Medulla oblongata (tissue), 1 donor: ENCODE measurements around the gene LDLRAD4.

Experiments used
- DNase-seq: peaks from one replicate; pipeline ENCODE4 v3.0.0-alpha.2; 2015; ENCODE audit errors: extremely low spot score

The LDLRAD4 gene

DNA sequence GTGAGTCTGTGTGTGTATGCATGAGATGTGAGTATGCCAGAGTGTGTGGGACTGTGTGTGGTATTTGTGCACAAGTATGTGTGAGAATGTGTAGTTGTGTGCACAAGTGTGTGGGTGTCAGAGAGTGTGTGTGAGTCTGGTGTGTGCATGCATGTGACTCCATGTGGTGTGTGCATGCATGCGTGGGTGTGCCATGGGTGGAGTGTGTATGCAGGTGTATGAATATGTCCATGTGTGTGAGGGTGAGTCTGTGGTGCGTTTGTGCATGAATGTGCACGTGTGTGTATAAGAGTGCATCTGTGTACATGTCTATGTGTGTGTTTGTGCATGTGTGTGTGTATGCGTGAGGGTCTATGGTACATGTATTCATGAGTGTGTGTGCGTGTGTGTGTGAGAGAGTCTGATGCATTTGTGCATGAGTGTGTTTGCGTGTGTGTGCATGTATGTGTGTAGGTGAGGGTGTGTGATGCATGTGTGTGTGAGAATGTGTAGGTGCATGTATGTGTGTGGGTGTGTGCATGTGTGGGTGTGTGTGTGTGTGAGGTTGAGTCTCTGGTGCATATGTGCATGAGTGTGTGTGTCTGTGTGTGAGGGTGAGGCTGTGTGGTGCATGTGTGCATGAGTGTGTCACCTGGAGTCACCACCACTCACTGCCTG, 226.8 kb downstream of the LDLRAD4 start:
- DNase-seq: no peak

GRCh38 chr18:13446024-13446423, 227.5 kb downstream of the LDLRAD4 start:
- DNase-seq: no peak

DNA sequence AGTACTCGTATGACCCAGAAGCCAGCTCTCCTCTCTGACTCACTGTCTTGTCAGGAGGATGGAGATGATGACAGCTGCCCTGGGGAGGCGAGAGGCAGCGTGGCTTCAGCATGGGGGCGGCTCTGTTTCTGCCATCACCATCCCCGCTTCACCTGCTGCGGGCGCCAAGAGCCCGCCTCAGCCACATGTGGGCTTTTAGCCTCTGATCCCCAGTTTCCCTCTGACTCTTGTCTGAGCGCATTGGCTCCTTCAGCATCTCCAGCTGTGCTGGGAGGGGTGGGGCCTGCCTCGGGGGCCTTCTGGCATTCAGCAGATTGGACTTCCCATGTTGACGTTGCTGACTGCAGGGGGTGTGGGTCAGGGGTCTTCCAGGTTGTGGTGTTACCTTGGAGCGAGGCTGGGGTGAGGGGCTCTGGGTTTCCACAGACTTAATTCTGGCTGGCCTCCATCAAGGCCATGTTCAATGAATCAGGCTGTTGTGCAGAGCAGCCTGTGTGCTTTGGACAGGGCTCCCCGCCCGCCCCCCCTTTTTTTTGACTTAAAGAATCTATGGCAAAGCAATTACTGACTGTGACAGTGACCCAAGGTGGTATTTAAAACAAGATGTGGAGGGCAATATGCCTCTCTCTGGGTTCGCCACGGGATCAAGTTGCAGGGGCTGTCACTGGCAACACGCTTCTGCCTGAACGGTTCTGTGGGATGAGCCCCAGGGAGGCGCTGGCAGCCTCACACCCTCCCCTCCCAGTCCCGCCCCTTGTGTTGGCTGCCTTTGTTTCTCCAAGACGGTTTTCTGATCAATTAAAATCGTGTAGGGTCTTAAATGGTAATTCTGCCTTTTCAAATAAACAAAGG, 228.3 kb downstream of the LDLRAD4 start:
- DNase-seq: no peak

DNA sequence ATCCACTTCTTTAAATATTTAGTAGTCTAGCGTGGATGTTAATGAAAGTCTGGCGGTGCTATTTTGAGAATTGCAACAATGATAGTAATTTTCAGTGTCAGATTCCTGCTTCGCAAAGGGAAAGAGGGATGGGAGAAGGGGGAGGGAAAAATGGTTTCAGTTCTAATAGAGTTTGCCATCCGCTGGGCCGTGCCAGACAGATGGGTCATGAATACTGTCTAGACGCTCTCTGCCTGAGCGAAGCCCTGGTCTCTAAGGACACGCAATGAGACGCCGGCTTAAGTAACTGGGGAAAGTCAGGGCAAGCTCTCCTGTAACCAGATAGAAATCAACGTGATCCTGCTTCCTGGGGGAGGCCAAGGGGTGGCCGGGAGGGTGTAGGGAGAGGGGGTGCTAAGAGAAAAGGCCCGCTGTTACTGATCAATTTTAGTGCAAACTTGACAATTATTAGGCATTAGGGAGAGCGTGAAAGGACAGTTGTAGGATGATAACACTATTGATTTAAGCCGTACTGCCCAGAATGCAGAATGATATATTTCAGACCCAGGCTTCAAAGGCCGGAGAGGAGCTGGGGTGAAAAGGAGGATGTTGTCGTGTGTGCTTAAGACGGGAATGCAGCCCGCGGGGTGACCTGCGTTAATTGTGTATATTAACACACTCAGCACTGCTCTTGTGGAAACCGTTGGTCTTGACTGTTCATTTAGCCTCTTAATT, 229.2 kb downstream of the LDLRAD4 start:
- peak; percentile 74 for DNase-seq

GRCh38 chr18:13448335-13448795, 229.8 kb downstream of the LDLRAD4 start:
- DNase-seq: no peak

- DNase-seq: no peak
These were observed 231.1 kb downstream of the LDLRAD4 start for GRCh38 chr18:13449651-13450050.

GRCh38 chr18:13450289-13451212, 232.0 kb downstream of the LDLRAD4 start:
- no peak for DNase-seq

DNA sequence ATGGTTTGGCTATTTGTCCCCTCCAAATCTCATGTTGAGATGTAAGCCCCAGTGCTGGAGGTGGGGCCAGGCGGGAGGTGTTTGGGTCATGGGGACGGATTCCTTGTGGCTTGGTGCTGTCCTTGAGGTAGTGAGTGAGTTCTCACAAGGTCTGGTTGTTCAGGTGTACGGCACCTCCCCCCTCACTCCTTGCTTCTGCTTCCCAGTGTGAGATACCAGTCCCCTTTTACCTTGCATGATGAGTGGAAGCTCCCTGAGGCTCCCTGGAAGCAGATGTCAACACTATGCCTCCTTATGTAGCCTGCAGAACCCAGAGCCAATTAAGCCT, 232.6 kb downstream of the LDLRAD4 start:
- DNase-seq: no peak

DNA sequence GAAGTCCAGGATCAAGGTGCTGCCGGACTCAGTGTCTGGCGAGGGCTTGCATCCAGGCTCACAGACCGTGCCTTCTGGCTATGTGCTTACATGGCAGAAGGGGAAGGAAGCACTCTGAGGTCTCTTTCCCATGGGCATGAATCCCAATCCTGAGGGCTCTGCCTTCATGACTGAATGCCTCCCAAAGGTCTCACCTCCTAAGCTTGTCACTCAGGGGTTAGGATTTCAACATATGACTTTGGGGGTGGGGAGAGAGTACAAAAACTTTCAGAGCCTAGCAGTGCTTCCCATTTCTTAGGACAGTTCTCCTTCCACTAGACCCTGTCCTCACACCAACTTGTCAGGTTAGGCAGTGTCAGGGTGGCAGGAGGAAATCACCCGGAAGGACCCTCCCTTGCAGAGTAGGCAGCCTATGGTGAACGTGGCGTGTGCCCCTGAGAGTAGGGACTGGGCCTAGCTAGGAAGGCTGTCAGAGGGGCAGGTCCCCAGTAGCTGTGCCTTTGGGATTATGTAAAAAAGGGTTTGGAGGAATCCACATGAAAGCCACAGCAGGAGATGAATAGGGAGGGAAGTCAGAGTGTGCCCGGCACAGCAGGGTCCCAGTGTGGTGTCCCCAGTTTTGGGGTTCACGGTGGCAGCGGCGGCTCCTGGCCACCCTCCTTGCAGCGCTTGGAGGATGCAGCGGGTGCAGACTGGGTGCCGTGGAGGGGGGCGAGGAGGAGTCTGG, 233.3 kb downstream of the LDLRAD4 start:
- DNase-seq: peak; percentile 37

GRCh38 chr18:13452388-13452811, 233.8 kb downstream of the LDLRAD4 start:
- no peak for DNase-seq

DNA sequence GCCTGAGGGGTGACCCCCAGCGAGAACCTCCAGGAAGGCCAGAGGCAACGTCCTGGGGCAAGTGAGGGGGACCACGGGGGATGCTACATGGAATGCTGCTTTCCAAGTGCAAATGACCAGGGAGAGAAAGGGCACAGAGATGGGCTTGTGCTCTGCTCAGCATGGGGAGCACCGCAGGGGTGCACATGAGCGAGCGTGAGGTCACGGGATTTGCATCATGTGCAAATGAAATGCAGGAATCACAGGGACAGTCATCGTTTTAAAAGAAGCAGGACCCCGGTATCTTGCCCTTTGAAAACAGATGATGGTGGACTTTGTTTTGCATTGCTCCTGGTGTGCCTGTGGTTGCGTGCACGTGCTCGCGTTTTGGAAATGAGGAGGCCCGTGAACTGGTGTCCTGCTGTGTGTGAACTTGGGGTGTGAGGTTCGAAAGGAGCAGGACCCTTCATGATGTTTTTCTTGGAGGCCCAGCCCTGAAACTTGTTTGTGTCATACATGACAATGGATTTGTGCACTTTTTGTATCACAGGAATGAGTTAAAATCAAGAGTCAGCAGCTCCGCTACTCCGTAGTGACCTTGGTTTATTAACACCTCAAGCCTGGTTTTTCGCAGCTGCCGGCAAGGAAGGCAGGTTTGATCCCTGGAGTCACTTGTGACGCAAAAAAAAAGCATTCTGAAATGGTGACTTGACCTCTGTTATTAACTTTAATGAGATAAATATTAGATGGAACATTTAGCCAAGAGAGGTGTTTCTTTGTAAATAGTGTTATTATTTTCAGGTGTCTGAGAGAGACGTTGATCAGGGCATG, 234.5 kb downstream of the LDLRAD4 start:
- DNase-seq: no peak

DNA sequence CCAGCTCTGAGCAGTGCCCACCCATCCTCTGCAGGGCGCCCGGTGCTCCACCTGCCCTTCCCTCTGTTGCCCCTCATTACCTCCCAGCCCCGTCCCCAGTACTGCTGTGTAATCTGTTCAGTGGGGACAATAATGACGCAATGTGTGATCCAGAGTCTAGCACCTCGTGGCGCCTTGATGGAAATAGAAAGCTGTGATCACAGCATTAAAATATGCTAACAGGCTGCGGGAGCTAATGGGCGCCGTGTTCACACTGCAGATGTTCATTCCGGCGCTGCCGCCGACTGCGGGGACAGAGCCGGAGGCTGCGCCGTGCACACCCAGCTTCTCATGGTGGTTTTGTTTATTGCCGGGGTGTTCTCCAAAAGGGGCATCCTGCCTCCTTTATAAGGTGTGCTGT, 235.2 kb downstream of the LDLRAD4 start:
- DNase-seq: no peak

DNA sequence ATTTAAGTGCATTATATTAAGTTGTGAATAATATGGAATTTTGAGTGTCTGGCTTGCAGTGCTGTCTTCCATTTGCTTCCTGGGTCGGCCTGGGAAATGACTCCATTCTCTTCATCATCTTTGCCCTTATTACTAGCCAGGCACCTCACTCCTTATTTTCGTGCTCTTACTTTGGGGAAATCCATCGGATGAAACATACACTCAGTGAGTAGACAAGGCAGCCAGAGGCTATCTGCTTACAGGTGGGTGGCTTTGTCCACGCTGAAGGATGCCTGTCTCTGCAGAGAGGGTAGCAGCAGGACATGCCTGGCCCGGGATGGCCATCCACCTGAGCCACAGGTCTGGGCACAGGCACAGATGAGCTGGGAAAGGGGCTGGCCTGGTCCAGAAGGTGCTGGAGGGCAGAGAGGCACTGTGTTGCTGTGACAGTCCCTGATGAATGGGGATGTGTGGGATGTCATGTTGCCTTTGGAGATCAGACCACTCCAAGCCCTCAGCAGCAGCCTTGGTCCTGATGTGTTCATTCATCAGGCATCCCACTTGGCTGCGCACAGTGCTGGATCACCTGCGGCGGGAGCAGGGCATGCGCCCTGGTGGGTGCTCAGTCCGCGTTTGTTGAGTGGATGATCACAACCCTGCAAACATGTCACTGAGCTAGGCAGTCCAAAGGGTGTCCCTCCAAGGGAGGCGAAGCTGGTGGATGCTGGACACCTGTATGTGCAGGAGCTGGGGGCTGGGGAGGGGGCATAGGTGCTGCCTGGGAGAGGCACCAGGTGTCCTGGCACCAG, 236.0 kb downstream of the LDLRAD4 start:
- DNase-seq: no peak

DNA sequence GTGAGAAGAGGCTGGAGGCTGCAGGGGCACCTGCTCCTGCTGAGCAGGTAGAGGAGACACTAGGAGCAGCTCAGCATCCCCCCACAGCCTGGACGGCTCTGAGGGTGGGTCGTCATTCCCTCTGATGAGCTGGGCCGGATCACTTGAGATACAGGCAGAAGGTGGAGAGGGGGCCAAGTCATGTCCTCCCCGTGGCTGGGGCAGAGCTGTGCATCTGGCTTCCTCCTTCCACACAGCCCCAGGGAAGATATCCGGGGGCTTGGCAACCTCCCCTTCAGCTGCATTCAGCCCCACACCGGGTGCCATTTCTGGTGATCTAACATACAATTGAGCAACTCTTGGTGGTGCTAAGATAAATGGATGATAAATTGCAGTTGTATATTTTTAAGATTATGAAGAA, 236.9 kb downstream of the LDLRAD4 start:
- no peak for DNase-seq

GRCh38 chr18:13455960-13456481, 237.5 kb downstream of the LDLRAD4 start:
- no peak for DNase-seq

GRCh38 chr18:13456736-13457271, 238.2 kb downstream of the LDLRAD4 start:
- DNase-seq: no peak

- DNase-seq: no peak
These were observed 238.8 kb downstream of the LDLRAD4 start for GRCh38 chr18:13457327-13457726.

DNA sequence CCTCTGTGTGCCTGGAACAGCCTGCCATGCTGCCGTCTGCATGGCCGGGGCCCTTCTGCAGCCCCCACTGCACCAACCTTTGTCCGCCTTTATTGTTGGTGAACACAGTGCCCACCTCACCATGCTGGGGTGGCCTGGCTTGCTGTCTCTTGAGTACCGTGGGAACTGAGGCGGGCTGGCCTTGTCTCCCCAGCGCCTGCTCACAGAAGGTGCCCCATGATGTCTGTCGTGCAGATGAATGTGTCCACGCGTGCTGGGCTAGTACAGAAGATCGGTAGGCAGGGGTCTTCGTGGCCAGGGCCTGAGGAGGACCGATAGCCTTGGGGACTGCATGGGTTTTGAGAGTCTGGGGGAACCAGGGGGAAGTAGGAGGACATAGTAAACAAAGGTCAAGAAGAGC, 242.4 kb downstream of the LDLRAD4 start:
- no peak for DNase-seq

DNA sequence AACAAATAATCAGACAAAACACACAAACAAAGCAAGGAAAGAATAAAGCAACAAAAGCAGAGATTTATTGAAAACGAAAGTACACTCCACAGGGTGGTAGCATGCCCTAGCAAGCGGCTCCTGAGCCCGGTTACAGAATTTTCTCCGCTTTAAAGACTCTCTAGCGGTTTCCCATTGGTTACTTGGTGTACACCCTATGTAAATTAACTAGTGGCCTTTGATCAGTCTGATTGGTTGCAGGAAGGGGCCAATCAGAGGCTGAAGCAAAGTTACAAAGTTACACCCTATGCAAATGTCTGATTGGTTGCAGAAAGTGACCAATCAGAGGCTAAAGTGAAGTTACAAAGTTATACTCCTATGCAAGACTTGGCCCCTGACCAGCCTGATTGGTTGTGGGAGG, 242.9 kb downstream of the LDLRAD4 start:
- no peak for DNase-seq
